Kidney epithelial cell (primary cell): ENCODE measurements around the gene RRP8. TPM values are rescaled to one million over a fixed set of nuclear protein-coding genes. Genes with fewer than 3 reads are reported as not detected.

ENCODE experiments used
- DNase-seq: peaks from one replicate; pipeline ENCODE4 v3.0.0-alpha.2; 2010; ENCODE audit warnings: low read depth
- H3K27me3 ChIP-seq: 2 replicates; pipeline ENCODE4 v1.6.0; 2011; ENCODE audit warnings: low read length; ENCODE audit not compliant: control insufficient read depth, insufficient read depth
- H3K36me3 ChIP-seq: 2 replicates; pipeline ENCODE4 v1.5.1; 2011; ENCODE audit warnings: low read length; ENCODE audit not compliant: control insufficient read depth, insufficient read depth
- H3K4me3 ChIP-seq: 2 replicates; pipeline ENCODE4 v1.5.1; 2011; ENCODE audit warnings: low read depth, mild to moderate bottlenecking, control low read depth, low read length
- total RNA-seq: library from RNA; depleted of rRNA; stranded (reverse); fragments of >200 nt; gene quantifications from 2 replicates; pipeline ENCODE4 v1.2.3, GENCODE V29; 2015
- TF ChIP-seq, protein P1 (sequence below): IDR thresholded peaks from 2 replicates; pipeline ENCODE4 v1.5.1; 2011; ENCODE audit warnings: mild to moderate bottlenecking, moderate library complexity, low read length, control low read depth, inconsistent platforms; ENCODE audit not compliant: insufficient read depth, poor library complexity, severe bottlenecking

Gene RRP8
- total RNA-seq, 1 donor from 2014 or later: 26.4 TPM

DNA sequence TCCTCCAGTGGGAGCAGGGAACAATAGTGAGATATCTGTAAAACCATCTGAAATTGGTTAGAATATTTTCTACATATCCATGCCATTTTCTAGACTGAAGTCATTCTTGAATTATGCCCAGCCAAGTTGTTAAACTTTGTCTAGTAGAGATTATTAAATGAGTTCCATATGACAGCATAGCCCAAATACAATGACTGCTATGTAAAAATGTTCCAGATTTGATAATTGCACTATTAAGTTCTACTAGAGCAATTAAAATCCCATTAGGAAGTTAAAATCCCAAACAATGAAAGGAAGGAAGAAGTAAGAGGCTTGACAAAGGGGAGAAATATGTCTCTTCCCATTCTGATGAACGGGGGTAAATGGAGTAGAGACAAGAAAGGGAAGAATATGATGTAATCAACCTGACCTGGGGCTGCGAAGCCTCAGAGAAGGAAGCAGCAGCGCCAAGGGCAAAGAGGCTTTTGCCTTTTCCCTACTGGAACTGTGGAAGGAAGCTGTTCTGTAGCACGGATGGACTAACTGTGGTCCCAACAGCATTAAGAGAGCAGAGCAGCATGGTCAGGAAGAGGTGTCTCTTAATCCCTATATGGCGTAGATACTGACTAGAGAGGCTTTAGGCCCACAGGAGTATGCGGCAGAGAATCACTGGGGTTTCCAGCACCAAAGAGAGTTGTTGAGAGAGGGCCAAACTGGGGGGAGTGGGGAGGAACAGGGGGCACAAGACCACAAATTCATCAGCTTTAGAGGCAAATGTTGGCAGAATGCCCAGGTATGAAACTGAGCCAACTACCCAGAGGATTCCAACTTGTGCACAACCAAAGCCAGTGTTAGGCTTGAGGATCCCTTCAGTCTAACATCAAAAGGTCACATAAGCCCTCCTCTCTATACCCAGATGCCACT lies 26.7 kb downstream of the RRP8 start:
- Histone ChIP-seq H3K27me3 (no peaks in the 10 kb centered on the region), H3K4me3 (no peak overlapping the region), H3K36me3 (no peaks in the 10 kb centered on the region)
- no peak for DNase-seq
- TF ChIP-seq, protein P1, sequence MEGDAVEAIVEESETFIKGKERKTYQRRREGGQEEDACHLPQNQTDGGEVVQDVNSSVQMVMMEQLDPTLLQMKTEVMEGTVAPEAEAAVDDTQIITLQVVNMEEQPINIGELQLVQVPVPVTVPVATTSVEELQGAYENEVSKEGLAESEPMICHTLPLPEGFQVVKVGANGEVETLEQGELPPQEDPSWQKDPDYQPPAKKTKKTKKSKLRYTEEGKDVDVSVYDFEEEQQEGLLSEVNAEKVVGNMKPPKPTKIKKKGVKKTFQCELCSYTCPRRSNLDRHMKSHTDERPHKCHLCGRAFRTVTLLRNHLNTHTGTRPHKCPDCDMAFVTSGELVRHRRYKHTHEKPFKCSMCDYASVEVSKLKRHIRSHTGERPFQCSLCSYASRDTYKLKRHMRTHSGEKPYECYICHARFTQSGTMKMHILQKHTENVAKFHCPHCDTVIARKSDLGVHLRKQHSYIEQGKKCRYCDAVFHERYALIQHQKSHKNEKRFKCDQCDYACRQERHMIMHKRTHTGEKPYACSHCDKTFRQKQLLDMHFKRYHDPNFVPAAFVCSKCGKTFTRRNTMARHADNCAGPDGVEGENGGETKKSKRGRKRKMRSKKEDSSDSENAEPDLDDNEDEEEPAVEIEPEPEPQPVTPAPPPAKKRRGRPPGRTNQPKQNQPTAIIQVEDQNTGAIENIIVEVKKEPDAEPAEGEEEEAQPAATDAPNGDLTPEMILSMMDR: no peak

DNA sequence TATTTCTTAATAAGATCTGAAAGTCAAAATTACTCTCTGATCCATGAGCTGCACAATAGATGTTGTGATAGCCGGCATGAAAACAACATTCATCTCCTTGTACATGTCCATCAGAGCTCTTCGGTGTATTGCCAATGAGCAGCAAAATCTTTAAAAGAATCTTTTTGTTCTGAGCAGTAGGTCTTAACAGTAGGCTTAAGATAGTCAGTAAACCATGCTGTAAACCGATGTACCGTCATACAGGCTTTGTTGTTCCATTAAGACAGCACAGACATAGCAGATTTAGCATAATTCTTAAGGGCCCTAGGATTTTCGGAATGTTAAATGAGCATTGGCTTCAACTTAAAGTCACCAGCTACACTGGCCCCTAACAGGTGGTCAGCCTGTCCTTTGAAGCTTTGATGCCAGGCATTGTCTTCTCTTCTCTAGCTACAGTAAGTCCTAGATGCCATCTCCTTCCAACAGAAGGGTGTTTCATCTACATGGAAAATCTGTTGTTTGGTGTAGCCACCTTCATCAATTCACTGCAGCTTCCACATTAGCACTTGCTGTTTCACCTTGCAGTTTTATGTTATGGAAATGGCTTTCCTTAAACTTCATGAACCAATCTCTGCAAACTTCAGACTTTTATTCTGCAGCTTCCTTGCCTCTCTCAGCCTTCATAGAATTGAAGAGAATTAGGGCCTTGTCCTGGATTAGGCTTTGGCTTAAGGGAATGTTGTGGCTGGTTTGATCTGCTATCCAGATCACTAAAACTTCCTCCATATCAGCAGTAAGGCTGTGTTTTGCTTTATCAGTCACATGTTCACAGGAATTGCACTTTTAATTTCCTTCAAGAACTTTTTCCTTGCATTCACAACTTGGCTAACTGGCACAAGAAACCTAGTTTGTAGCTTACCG lies 28.4 kb downstream of the RRP8 start:
- no peak for DNase-seq
- TF ChIP-seq, protein P1: no peak
- no peaks in the 10 kb centered on the region for H3K36me3 ChIP-seq
- no peak overlapping the region for H3K4me3 ChIP-seq
- H3K27me3 ChIP-seq: peaks cover 13% of the 10 kb centered on the region

DNA sequence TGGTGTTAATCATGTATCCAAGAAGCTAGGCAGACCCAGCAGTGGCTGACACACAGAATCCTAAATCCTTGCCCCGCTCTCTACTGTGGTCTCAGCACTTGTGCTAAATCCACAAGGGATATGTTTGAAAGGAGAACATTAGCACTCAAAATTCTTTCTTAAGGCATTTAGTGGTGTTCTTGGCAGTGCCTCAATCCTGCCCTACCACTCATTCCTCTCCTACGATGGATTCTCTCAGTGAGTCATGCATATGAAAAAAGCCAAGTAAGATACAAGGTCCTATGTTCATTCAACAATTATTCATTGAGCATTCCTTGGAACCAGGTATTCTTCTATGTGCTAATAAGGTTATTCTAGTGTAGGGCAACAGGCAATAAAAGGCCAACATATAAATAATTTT lies 31.2 kb downstream of the RRP8 start:
- TF ChIP-seq, protein P1: no peak
- no peak for DNase-seq
- peaks cover 13% of the 10 kb centered on the region for H3K27me3 ChIP-seq
- no peaks in the 10 kb centered on the region for H3K36me3 ChIP-seq
- no peak overlapping the region for H3K4me3 ChIP-seq

DNA sequence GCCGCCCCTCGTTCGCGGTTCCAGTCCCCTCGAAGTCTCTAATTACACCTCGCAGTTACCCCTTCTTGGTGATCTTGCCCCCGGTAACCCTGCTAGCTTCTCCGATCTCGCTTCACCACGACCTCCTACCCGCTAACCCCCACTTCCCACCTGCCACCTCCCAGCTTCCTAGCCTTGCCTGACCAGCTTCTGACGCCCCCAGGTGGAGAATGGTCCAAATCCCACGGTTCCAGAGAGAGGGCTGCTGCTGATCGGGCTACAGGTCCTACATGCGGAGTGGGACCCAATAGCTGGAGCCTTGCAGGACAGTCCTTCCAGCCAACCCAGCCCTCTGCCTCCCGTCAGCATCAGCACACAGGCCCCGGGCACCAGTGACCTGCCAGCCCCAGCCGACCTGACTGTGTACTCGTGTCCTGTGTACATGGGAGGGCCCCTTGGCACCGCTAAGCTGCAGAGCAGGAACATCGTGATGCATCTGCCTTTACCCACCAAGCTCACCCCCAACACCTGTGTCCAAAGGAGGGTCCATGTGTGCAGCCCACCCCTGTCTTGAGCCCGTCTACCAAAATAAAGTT lies 31.9 kb downstream of the RRP8 start:
- DNase-seq: no peak
- Histone ChIP-seq H3K27me3 (peaks cover 13% of the 10 kb centered on the region), H3K36me3 (no peaks in the 10 kb centered on the region), H3K4me3 (no peak overlapping the region)
- TF ChIP-seq, protein P1: no peak

DNA sequence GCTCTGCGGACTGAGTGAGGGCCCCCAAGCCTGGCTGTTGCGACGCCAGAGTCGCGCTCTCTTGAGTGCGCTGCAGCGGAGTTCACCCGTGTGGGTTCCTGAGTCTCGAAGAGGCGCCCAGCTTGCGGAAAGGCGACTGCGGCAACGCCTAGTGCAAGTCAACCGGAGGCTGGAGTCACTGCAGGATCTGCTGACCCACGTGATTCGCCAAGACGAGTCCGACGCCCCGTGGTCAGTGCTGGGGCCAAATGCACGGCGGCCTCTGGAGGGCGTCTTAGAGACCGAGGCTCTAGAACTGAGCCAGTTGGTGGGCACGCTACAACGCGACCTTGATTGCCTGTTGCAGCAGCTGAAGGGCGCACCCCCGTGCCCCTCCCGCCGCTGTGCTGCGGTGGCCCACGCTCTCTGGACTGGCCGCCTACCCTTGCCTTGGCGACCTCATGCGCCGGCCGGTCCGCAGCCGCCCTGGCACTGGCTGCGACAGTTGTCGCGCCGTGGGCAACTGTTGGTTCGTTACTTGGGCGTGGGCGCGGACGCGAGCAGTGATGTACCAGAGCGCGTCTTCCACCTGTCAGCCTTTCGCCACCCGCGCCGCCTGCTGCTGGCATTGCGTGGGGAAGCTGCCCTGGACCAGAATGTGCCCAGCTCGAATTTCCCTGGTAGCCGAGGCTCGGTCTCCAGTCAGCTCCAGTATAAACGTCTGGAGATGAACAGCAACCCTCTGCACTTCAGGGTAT lies 32.6 kb downstream of the RRP8 start:
- Histone ChIP-seq H3K27me3 (peaks cover 13% of the 10 kb centered on the region), H3K4me3 (no peak overlapping the region), H3K36me3 (no peaks in the 10 kb centered on the region)
- TF ChIP-seq, protein P1: peak; percentile 13
- DNase-seq: no peak
